IMR-90 (cell line): Measurements from ENCODE around the gene AOPEP. TPM values are rescaled to one million over a fixed set of nuclear protein-coding genes. Genes with fewer than 3 reads are reported as not detected.

Source experiments
- ATAC-seq: fragments of 200-7000 bp; cut with Tn5 transposase; 2 replicates; pipeline ENCODE4 v1.9.1; 2020; ENCODE audit warnings: low read depth, mild to moderate bottlenecking, moderate library complexity
- BruUV-seq: library from RNA; stranded (reverse); fragments of 400-500 nt; replicated peaks from 2 replicates; lab custom pipeline; 2021; lab: Mats Ljungman, UMichigan
- CTCF ChIA-PET: fragments of 300-600 bp; formaldehyde crosslinking; extraction: SDS; loops from one replicate; lab custom pipeline; 2021; ENCODE audit warnings: antibody characterized with exemption; lab: Yijun Ruan, JAX
- POLR2A ChIA-PET: fragments of 300-600 bp; sonication (Branson Sonifier 250); formaldehyde crosslinking; loops from one replicate; lab custom pipeline; 2022; ENCODE audit warnings: antibody characterized with exemption; ENCODE audit not compliant: unreplicated experiment; lab: Charles Lee
- DNase-seq: peaks from one replicate; pipeline ENCODE4 v3.0.0; 2013
- H2AFZ ChIP-seq: replicated peaks from 2 replicates; pipeline ENCODE3; 2013; ENCODE audit warnings: low read length, mild to moderate bottlenecking; ENCODE audit not compliant: poor library complexity
- H2AK5ac ChIP-seq: 2 replicates; pipeline ENCODE4 v1.6.1; 2013; ENCODE audit warnings: low read depth, low read length, inconsistent platforms
- H2AK9ac ChIP-seq: replicated peaks from 2 replicates; pipeline ENCODE3; 2013; ENCODE audit warnings: mild to moderate bottlenecking, low read depth, low read length, moderate library complexity; ENCODE audit not compliant: poor library complexity
- H2BK120ac ChIP-seq: 2 replicates; pipeline ENCODE4 v1.6.1; 2013; ENCODE audit warnings: low read depth, low read length, inconsistent platforms
- H2BK15ac ChIP-seq: 3 replicates; pipeline ENCODE4 v1.6.1; 2013; ENCODE audit warnings: low read depth, low read length, inconsistent platforms
- H2BK20ac ChIP-seq: 2 replicates; pipeline ENCODE4 v1.6.1; 2013; ENCODE audit warnings: low read depth, mild to moderate bottlenecking, inconsistent platforms, low read length, moderate library complexity
- H2BK5ac ChIP-seq: 2 replicates; pipeline ENCODE4 v1.6.1; 2013; ENCODE audit warnings: mild to moderate bottlenecking, low read depth, low read length, inconsistent platforms; ENCODE audit not compliant: poor library complexity, severe bottlenecking
- H3K14ac ChIP-seq: replicated peaks from 2 replicates; pipeline ENCODE4 v1.6.1; 2013; ENCODE audit warnings: low read depth, low read length, inconsistent platforms
- H3K18ac ChIP-seq: 2 replicates; pipeline ENCODE4 v1.6.1; 2013; ENCODE audit warnings: low read depth, low read length, control low read depth
- H3K23ac ChIP-seq: 2 replicates; pipeline ENCODE4 v1.6.1; 2013; ENCODE audit warnings: low read depth, low read length, inconsistent platforms
- H3K27ac ChIP-seq: 2 replicates; pipeline ENCODE4 v1.5.1; 2013; ENCODE audit warnings: mild to moderate bottlenecking, control low read depth, low read length; ENCODE audit not compliant: insufficient read depth
- H3K27me3 ChIP-seq: 2 replicates; pipeline ENCODE4 v1.6.1; 2013; ENCODE audit warnings: low read length; ENCODE audit not compliant: control insufficient read depth, insufficient read depth
- H3K36me3 ChIP-seq: 2 replicates; pipeline ENCODE4 v1.6.1; 2013; ENCODE audit warnings: low read length, mixed read lengths; ENCODE audit not compliant: control insufficient read depth, insufficient read depth
- H3K4ac ChIP-seq: 2 replicates; pipeline ENCODE4 v1.6.1; 2013; ENCODE audit warnings: low read depth, low read length, inconsistent platforms
- H3K4me1 ChIP-seq: 2 replicates; pipeline ENCODE4 v1.6.1; 2013; ENCODE audit warnings: low read length, mixed read lengths; ENCODE audit not compliant: control insufficient read depth, insufficient read depth
- H3K4me2 ChIP-seq: 2 replicates; pipeline ENCODE4 v1.6.1; 2013; ENCODE audit warnings: low read depth, mild to moderate bottlenecking, control low read depth, low read length, moderate library complexity
- H3K4me3 ChIP-seq: 2 replicates; pipeline ENCODE4 v1.5.1; 2013; ENCODE audit warnings: low read depth, mild to moderate bottlenecking, control low read depth, low read length, moderate library complexity; ENCODE audit not compliant: insufficient read depth
- H3K56ac ChIP-seq: 2 replicates; pipeline ENCODE4 v1.6.1; 2013; ENCODE audit warnings: low read length, inconsistent platforms; ENCODE audit not compliant: insufficient read depth; ENCODE audit errors: extremely low read depth
- H3K79me1 ChIP-seq, 2 experiments: 2 replicates each; pipeline ENCODE4 v1.6.1; 2013; ENCODE audit warnings: low read length in 2 of 2, inconsistent platforms in 1 of 2, low read depth in 1 of 2
- H3K9ac ChIP-seq: 2 replicates; pipeline ENCODE4 v1.6.1; 2013; ENCODE audit warnings: low read depth, low read length, control low read depth
- H3K9me1 ChIP-seq: 2 replicates; pipeline ENCODE4 v1.6.1; 2013; ENCODE audit warnings: low read length, inconsistent platforms; ENCODE audit not compliant: insufficient read depth
- H3K9me3 ChIP-seq: 2 replicates; pipeline ENCODE4 v1.6.1; 2013; ENCODE audit warnings: low read length; ENCODE audit not compliant: control insufficient read depth, insufficient read depth
- H4K20me1 ChIP-seq: 2 replicates; pipeline ENCODE4 v1.6.1; 2013; ENCODE audit warnings: low read length, inconsistent platforms; ENCODE audit not compliant: insufficient read depth
- H4K5ac ChIP-seq: 2 replicates; pipeline ENCODE4 v1.6.1; 2013; ENCODE audit warnings: mild to moderate bottlenecking, low read depth, low read length, control low read depth
- H4K8ac ChIP-seq, 2 experiments: 2 replicates each; pipeline ENCODE4 v1.6.1; 2013; ENCODE audit warnings: low read depth in 2 of 2, low read length in 2 of 2, control low read depth in 1 of 2, inconsistent platforms in 1 of 2
- H4K91ac ChIP-seq: 2 replicates; pipeline ENCODE4 v1.6.1; 2013; ENCODE audit warnings: low read depth, low read length, inconsistent platforms; ENCODE audit not compliant: insufficient read depth
- CEBPB ChIP-seq: IDR thresholded peaks from 2 replicates; pipeline ENCODE4 v1.6.1; 2012; ENCODE audit warnings: low read depth, low read length, improper control_type of control experiment
- CHD1 ChIP-seq: IDR thresholded peaks from 2 replicates; pipeline ENCODE4 v1.6.1; 2012; ENCODE audit warnings: low read depth, low read length, improper control_type of control experiment
- FOS ChIP-seq: fragments of 150-350 bp; IDR thresholded peaks from 2 replicates; pipeline ENCODE4 v1.6.1; 2016; ENCODE audit warnings: low read depth, low read length
- MAFK ChIP-seq: IDR thresholded peaks from 2 replicates; pipeline ENCODE4 v1.6.1; 2012; ENCODE audit warnings: low read depth, low read length, improper control_type of control experiment
- MAZ ChIP-seq: IDR thresholded peaks from 2 replicates; pipeline ENCODE4 v1.6.1; 2012; ENCODE audit warnings: low read depth, mild to moderate bottlenecking, low read length, improper control_type of control experiment, moderate library complexity, borderline replicate concordance
- NFE2L2 ChIP-seq: fragments of 150-350 bp; IDR thresholded peaks from 2 replicates; pipeline ENCODE4 v1.6.1; 2016; ENCODE audit warnings: low read depth, mild to moderate bottlenecking, low read length
- POLR2A ChIP-seq: IDR thresholded peaks from 2 replicates; pipeline ENCODE4 v1.6.1; 2012; ENCODE audit warnings: mild to moderate bottlenecking, low read depth, low read length
- RAD21 ChIP-seq: IDR thresholded peaks from 2 replicates; pipeline ENCODE4 v1.6.1; 2012; ENCODE audit warnings: low read length, improper control_type of control experiment
- RCOR1 ChIP-seq: IDR thresholded peaks from 2 replicates; pipeline ENCODE4 v1.6.1; 2012; ENCODE audit warnings: mild to moderate bottlenecking, low read length, improper control_type of control experiment; ENCODE audit not compliant: insufficient replicate concordance
- RFX5 ChIP-seq: IDR thresholded peaks from 2 replicates; pipeline ENCODE4 v1.8.0; 2012; ENCODE audit warnings: low read depth, mild to moderate bottlenecking, low read length, moderate library complexity
- SMC3 ChIP-seq: fragments of 150-350 bp; IDR thresholded peaks from 2 replicates; pipeline ENCODE4 v1.6.1; 2016; ENCODE audit warnings: low read depth, mild to moderate bottlenecking, antibody characterized with exemption, low read length, moderate library complexity
- WGBS, 2 experiments: methylation state at CpG; one replicate each; pipeline versions ENCODE4 v1.1.5 to v1.1.7; 2013; ENCODE audit warnings: missing lambda C conversion rate in 2 of 2; ENCODE audit not compliant: insufficient read length in 1 of 2; ENCODE audit errors: extremely low coverage in 2 of 2; 5-methylcytosine and 5-hydroxymethylcytosine counted together
- dilution Hi-C: fragments of 300-500 bp; cut with HindIII; formaldehyde crosslinking; loops from one replicate; pipeline ENCODE4 v1.14.3; 2018; ENCODE audit warnings: low sequenced_read_pairs; ENCODE audit not compliant: unreplicated experiment
- in situ Hi-C: fragments of 300-500 bp; cut with MboI; formaldehyde crosslinking; loops from 3 replicates; pipeline ENCODE4 v1.14.3; 2019; ENCODE audit warnings: low sequenced_read_pairs, inconsistent platforms, mixed read lengths
- intact Hi-C: fragments of 100-400 bp; cut with micrococcal nuclease; formaldehyde crosslinking; loops from 2 replicates; pipeline ENCODE4 v1.10.0; 2022
- polyA plus RNA-seq, 3 experiments: library from polyadenylated mRNA; depleted of rRNA; stranded (reverse); fragments of >200 nt; gene quantifications; 2 replicates each; pipeline ENCODE4 v1.2.3, GENCODE V29; 2012; ENCODE audit warnings: low replicate concordance in 1 of 3
- total RNA-seq: library from RNA; depleted of rRNA; stranded (reverse); fragments of >200 nt; gene quantifications from 2 replicates; pipeline ENCODE4 v1.2.3, GENCODE V29; 2012
- TF ChIP-seq, protein P1 (sequence below): fragments of 150-350 bp; IDR thresholded peaks from 2 replicates; pipeline ENCODE4 v1.6.1; 2017; ENCODE audit warnings: mild to moderate bottlenecking, antibody characterized with exemption, low read length, low read depth
- TF ChIP-seq, protein P2 (sequence below): fragments of 150-350 bp; IDR thresholded peaks from 2 replicates; pipeline ENCODE4 v1.6.1; 2016; ENCODE audit warnings: low read depth, mild to moderate bottlenecking, low read length, moderate library complexity, borderline replicate concordance
- TF ChIP-seq, protein P3 (sequence below): conservative IDR thresholded peaks from 2 replicates; pipeline ENCODE4 v1.5.1; 2012; ENCODE audit warnings: mild to moderate bottlenecking, low read depth, low read length, improper control_type of control experiment

The AOPEP gene
- total and polyA plus RNA-seq, 2 of the 4 experiments (the other 2 are of a cell fraction), result 34.9 to 38.7 TPM

DNA sequence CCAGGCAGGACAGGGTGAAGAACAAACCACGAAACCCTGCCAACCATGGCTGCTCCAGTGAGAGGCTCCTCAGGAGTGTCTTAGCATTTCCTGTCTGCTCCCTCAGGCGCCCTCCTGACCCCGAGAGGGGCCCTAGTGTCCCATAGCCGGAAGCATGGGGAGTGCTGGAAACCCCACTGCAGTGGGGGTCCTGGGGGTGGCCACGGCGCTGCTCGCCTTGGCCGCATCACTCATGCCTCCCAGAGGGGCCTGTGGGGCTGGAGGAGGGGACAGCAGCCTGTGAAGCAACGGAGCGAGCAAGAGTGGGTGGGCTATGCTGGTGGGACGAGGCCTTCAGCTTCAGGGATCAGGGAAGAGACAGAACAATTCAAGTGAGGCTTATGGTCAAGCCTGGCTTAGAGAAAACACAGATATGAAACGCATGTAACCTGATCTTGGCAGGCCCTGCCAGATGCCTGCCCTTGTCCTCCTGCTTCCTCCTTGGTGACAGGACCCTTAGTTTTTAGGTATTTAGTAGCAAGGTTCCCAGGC is 372.0 kb downstream of the AOPEP start:
- Histone ChIP-seq H3K18ac (no peak overlapping the region), H2AK5ac (peak overlapping the region; percentile 35), H3K4me1 (peaks cover 16% of the 10 kb centered on the region), H3K56ac (no peak overlapping the region), H3K4me3 (no peak overlapping the region), H2AK9ac (no peak overlapping the region), H4K8ac (no peak overlapping the region), H3K23ac (no peak overlapping the region), H3K14ac (no peak overlapping the region), H3K9me3 (no peaks in the 10 kb centered on the region), H3K9ac (no peak overlapping the region), H4K5ac (no peak overlapping the region), H2BK120ac (no peak overlapping the region), H4K20me1 (peaks cover 4% of the 10 kb centered on the region; the same call in 1 of the 2 replicates), H2BK15ac (no peak overlapping the region), H3K27me3 (no peaks in the 10 kb centered on the region), H2BK5ac (no peak overlapping the region), H2BK20ac (no peak overlapping the region), H3K36me3 (peaks cover 27% of the 10 kb centered on the region), H4K91ac (no peak overlapping the region), H3K27ac (no peak overlapping the region), H3K9me1 (peaks cover 26% of the 10 kb centered on the region), H3K4me2 (no peak overlapping the region), H3K79me1 (peaks cover 8 to 46% of the 10 kb centered on the region in 2 experiments), H2AFZ (no peak overlapping the region), H3K4ac (no peak overlapping the region)
- intact Hi-C loops, result no loop called here
- TF ChIP-seq CEBPB, result no peak
- no peak for TF ChIP-seq RAD21
- TF ChIP-seq, protein P1, sequence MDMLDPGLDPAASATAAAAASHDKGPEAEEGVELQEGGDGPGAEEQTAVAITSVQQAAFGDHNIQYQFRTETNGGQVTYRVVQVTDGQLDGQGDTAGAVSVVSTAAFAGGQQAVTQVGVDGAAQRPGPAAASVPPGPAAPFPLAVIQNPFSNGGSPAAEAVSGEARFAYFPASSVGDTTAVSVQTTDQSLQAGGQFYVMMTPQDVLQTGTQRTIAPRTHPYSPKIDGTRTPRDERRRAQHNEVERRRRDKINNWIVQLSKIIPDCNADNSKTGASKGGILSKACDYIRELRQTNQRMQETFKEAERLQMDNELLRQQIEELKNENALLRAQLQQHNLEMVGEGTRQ, result no peak
- TF ChIP-seq, protein P2, sequence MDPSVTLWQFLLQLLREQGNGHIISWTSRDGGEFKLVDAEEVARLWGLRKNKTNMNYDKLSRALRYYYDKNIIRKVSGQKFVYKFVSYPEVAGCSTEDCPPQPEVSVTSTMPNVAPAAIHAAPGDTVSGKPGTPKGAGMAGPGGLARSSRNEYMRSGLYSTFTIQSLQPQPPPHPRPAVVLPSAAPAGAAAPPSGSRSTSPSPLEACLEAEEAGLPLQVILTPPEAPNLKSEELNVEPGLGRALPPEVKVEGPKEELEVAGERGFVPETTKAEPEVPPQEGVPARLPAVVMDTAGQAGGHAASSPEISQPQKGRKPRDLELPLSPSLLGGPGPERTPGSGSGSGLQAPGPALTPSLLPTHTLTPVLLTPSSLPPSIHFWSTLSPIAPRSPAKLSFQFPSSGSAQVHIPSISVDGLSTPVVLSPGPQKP, result no peak
- TF ChIP-seq MAZ, result no peak
- TF ChIP-seq, protein P3, sequence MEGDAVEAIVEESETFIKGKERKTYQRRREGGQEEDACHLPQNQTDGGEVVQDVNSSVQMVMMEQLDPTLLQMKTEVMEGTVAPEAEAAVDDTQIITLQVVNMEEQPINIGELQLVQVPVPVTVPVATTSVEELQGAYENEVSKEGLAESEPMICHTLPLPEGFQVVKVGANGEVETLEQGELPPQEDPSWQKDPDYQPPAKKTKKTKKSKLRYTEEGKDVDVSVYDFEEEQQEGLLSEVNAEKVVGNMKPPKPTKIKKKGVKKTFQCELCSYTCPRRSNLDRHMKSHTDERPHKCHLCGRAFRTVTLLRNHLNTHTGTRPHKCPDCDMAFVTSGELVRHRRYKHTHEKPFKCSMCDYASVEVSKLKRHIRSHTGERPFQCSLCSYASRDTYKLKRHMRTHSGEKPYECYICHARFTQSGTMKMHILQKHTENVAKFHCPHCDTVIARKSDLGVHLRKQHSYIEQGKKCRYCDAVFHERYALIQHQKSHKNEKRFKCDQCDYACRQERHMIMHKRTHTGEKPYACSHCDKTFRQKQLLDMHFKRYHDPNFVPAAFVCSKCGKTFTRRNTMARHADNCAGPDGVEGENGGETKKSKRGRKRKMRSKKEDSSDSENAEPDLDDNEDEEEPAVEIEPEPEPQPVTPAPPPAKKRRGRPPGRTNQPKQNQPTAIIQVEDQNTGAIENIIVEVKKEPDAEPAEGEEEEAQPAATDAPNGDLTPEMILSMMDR, result no peak
- TF ChIP-seq SMC3, result no peak
- no peak for TF ChIP-seq RCOR1
- no peak for TF ChIP-seq MAFK
- no peak for TF ChIP-seq FOS
- no peak for TF ChIP-seq NFE2L2
- no peak for TF ChIP-seq RFX5
- no peak for TF ChIP-seq CHD1
- no peak for TF ChIP-seq POLR2A
- 64% methylated on average over 5 of the region's 12 CpGs; no CpG with 5 or more reads in 1 of the 2 experiments for WGBS, 2 experiments
- in situ Hi-C loops, result no loop called here
- BruUV-seq, result no TSS peak
- POLR2A ChIA-PET, result no interaction called here
- DNase-seq, result no peak
- CTCF ChIA-PET, result interaction anchor here (0.6 to 0.7 kb wide), 2 partner anchors 35 to 316 kb away, joined by 3 read pairs; no protein-coding TSS in a partner anchor
- dilution Hi-C loops, result no loop called here
- ATAC-seq, result peak; percentile 33; the same call in 1 of the 2 replicates
